ENCODE measurements around the gene ARHGEF10L. TPM values are rescaled to one million over a fixed set of nuclear protein-coding genes. Genes with fewer than 3 reads are reported as not detected.

The ARHGEF10L gene
- total RNA-seq, 1 donor from 2014 or later = 89.8 TPM

DNA sequence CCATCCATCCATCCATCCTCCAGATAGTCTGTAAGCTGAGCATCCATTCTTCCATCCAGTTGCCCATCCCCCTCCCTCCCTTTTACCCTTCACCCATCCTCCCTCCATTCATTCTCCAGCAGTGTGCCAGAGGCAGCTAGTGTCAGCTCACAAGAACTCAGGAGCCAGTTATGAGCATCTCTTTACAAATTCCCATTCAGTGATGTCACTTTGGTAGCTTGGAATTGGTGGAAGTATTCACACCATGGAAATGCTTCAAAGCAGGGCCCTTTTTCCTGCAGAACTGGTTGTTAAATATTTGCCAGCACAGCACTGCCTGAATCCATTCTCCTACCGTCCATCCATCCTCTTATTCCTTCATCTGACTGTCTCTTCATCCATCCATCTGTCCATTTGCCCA is 72.5 kb downstream of the ARHGEF10L start:
- Mint-ChIP-seq H3K9me3 (ENCODE audit: unreplicated experiment) (peaks cover 3% of the 10 kb centered on the region), H3K4me1 (ENCODE audit: low read depth, unreplicated experiment) (peaks cover 10% of the 10 kb centered on the region), H3K36me3 (ENCODE audit: unreplicated experiment) (no peaks in the 10 kb centered on the region), H3K27me3 (ENCODE audit: unreplicated experiment) (peaks cover 18% of the 10 kb centered on the region), H3K27ac (ENCODE audit: unreplicated experiment) (no peak overlapping the region), H3K4me3 (ENCODE audit: unreplicated experiment) (no peak overlapping the region)
- DNase-seq = no peak
- TF ChIP-seq, protein P1, sequence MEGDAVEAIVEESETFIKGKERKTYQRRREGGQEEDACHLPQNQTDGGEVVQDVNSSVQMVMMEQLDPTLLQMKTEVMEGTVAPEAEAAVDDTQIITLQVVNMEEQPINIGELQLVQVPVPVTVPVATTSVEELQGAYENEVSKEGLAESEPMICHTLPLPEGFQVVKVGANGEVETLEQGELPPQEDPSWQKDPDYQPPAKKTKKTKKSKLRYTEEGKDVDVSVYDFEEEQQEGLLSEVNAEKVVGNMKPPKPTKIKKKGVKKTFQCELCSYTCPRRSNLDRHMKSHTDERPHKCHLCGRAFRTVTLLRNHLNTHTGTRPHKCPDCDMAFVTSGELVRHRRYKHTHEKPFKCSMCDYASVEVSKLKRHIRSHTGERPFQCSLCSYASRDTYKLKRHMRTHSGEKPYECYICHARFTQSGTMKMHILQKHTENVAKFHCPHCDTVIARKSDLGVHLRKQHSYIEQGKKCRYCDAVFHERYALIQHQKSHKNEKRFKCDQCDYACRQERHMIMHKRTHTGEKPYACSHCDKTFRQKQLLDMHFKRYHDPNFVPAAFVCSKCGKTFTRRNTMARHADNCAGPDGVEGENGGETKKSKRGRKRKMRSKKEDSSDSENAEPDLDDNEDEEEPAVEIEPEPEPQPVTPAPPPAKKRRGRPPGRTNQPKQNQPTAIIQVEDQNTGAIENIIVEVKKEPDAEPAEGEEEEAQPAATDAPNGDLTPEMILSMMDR (IDR thresholded peaks at IDR 0.05; ENCODE audit: partially characterized antibody, unreplicated experiment) = no peak

- H3K4me1 Mint-ChIP-seq (ENCODE audit: low read depth, unreplicated experiment) = peaks cover 10% of the 10 kb centered on the region
- H3K27ac Mint-ChIP-seq (ENCODE audit: unreplicated experiment) = no peak overlapping the region
- H3K36me3 Mint-ChIP-seq (ENCODE audit: unreplicated experiment) = no peaks in the 10 kb centered on the region
- no peak for DNase-seq
- peaks cover 3% of the 10 kb centered on the region for H3K9me3 Mint-ChIP-seq (ENCODE audit: unreplicated experiment)
- H3K4me3 Mint-ChIP-seq (ENCODE audit: unreplicated experiment) = no peak overlapping the region
- TF ChIP-seq, protein P1 (IDR thresholded peaks at IDR 0.05; ENCODE audit: partially characterized antibody, unreplicated experiment) = no peak
- peaks cover 18% of the 10 kb centered on the region for H3K27me3 Mint-ChIP-seq (ENCODE audit: unreplicated experiment)
Observed at GRCh38 chr1:17612831-17613230, 73.3 kb downstream of the ARHGEF10L start.

- no peak for DNase-seq
- no peak overlapping the region for H3K27ac Mint-ChIP-seq (ENCODE audit: unreplicated experiment)
- H3K27me3 Mint-ChIP-seq (ENCODE audit: unreplicated experiment) = peaks cover 22% of the 10 kb centered on the region
- peaks cover 6% of the 10 kb centered on the region for H3K4me1 Mint-ChIP-seq (ENCODE audit: low read depth, unreplicated experiment)
- H3K9me3 Mint-ChIP-seq (ENCODE audit: unreplicated experiment) = peaks cover 7% of the 10 kb centered on the region
- TF ChIP-seq, protein P1 (IDR thresholded peaks at IDR 0.05; ENCODE audit: partially characterized antibody, unreplicated experiment) = no peak
- no peak overlapping the region for H3K4me3 Mint-ChIP-seq (ENCODE audit: unreplicated experiment)
- no peaks in the 10 kb centered on the region for H3K36me3 Mint-ChIP-seq (ENCODE audit: unreplicated experiment)
Observed at GRCh38 chr1:17614586-17614985, 75.1 kb downstream of the ARHGEF10L start.

DNA sequence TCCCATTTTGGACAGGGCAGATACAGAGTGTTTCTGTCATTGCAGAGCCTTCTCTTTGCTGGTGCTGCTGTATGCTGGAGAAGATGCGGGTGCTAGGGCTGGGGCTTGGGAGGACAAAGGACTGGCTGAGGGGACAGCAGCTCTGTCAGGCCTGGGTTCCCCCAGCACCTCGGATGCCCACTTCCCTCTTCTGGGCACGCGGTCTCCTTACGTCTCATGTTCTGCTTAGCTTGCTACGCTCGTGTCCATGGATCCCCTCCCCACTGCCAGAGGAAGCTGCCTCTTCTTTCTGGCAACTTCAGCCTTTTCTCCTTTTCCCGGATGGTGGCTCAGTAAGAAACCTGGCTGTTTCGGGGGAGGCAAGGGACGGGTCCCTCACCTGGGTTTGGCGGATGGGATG is 75.7 kb downstream of the ARHGEF10L start:
- Mint-ChIP-seq H3K4me1 (ENCODE audit: low read depth, unreplicated experiment) (peaks cover 6% of the 10 kb centered on the region), H3K36me3 (ENCODE audit: unreplicated experiment) (no peaks in the 10 kb centered on the region), H3K27ac (ENCODE audit: unreplicated experiment) (no peak overlapping the region), H3K27me3 (ENCODE audit: unreplicated experiment) (peaks cover 23% of the 10 kb centered on the region), H3K4me3 (ENCODE audit: unreplicated experiment) (no peak overlapping the region), H3K9me3 (ENCODE audit: unreplicated experiment) (peaks cover 8% of the 10 kb centered on the region)
- TF ChIP-seq, protein P1 (IDR thresholded peaks at IDR 0.05; ENCODE audit: partially characterized antibody, unreplicated experiment) = no peak
- no peak for DNase-seq

DNA sequence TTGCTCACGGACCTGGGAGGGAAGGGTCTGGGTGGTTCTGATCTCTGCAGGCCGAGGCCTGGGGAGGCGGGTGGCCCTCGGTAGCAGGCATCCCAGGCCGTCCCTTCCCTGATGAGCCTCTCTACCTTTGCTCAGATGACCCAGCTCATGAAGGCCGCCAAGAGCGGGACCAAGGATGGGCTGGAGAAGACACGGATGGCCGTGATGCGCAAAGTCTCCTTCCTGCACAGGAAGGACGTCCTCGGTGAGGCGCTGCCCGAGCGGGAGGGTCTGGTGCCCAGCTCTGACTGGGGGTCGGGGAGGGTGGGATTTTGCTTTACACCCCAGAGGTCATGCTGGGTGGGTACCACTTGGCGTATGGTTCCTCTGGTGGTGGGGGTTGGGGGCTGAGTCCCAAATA is 76.5 kb downstream of the ARHGEF10L start:
- TF ChIP-seq, protein P1 (IDR thresholded peaks at IDR 0.05; ENCODE audit: partially characterized antibody, unreplicated experiment) = no peak
- Mint-ChIP-seq H3K27ac (ENCODE audit: unreplicated experiment) (no peak overlapping the region), H3K4me1 (ENCODE audit: low read depth, unreplicated experiment) (peaks cover 6% of the 10 kb centered on the region), H3K27me3 (ENCODE audit: unreplicated experiment) (peaks cover 26% of the 10 kb centered on the region), H3K9me3 (ENCODE audit: unreplicated experiment) (peaks cover 12% of the 10 kb centered on the region), H3K36me3 (ENCODE audit: unreplicated experiment) (no peaks in the 10 kb centered on the region), H3K4me3 (ENCODE audit: unreplicated experiment) (no peak overlapping the region)
- no peak for DNase-seq

Data from glutamatergic neuron (in vitro differentiated cells).